GM21526 (cell line): Measurements from ENCODE around the gene TTC16.

Source experiments
- ATAC-seq: cut with Tn5 transposase; IDR thresholded peaks from one replicate; pipeline ENCODE4 v1.9.1; 2021; ENCODE audit warnings: moderate library complexity; ENCODE audit not compliant: unreplicated experiment, low FRiP score

Gene TTC16, protein sequence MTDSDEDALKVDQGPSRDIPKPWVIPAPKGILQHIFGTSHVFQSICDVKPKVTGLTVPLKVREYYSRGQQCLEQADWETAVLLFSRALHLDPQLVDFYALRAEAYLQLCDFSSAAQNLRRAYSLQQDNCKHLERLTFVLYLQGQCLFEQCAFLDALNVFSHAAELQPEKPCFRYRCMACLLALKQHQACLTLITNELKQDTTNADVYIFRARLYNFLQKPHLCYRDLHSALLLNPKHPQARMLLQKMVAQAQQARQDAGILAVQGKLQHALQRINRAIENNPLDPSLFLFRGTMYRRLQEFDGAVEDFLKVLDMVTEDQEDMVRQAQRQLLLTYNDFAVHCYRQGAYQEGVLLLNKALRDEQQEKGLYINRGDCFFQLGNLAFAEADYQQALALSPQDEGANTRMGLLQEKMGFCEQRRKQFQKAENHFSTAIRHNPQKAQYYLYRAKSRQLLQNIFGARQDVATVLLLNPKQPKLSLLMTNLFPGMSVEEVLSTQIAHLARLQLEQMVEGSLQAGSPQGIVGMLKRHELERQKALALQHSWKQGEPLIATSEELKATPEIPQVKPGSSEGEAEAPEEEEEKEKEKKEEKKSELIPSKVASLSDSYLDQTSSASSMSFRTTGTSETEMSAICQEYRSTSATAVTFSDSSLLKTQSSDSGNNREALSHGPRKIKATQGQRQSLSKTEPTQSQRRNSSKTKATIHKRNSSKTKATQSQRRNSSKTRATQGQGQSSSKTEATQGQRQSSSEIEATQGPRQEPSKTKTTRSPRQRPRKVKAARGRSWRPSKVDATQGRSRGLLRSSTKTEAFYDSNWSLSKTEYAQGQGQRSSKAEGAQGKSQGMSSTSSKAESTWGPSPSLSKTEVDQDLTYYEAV

DNA sequence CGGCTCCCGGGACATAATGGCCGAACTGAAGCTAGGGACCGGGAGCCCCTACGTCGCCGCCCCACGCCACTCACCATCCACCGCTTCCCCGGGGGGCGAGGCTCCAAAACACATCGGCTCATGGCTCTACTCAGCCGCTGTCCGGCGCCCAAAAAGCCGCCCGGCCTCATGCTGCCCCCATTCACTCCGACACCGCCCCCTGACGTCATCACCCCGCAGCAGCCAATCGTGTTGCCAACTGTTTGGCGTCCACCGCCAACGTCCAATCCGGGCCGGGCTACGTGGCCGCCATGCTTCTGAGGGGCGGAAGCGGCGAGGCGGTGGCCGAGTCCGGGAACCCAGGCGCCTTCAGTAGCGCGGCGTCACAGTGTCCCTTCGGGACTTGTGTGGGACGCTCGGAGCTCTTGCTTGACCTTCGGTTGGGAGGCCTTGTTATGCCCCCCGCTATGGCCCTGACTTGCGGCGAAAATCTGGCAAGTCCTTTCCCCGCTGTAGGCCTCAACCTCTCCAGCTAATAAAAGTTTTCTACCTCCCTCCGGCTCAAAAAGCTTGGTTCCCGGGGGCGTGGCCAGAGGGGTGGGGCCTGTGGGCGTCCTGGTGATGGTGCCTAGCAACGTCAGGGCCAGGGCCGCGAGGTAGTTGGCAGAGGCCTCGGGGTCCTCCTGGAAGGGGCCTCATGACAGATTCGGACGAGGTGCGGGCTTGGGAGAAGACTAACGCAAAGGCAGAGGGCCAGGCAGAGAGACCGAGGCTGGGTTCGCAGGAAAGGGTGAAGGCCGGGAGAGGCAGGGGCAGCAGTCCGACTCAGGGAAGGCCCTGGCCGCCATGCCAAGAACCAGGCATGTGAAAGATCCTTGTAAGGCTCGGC, at the start of gene TTC16, which contains the start of gene PTRH1:
Gene TTC16, plus strand, starts transcription at position 610 of the 868 bp plus-strand sequence. Its CDS starts 67 bp downstream, at position 677.
Gene PTRH1, minus strand, starts transcription at position 194 of the 868 bp plus-strand sequence. Its CDS starts 24 bp downstream, at position 170.
- ATAC-seq = peak; percentile 83

- no peak for ATAC-seq
These were observed 48.6 kb upstream of the TTC16 start for GRCh38 chr9:127667127-127667844.

GRCh38 chr9:127667906-127668305, 48.0 kb upstream of the TTC16 start:
- no peak for ATAC-seq

DNA sequence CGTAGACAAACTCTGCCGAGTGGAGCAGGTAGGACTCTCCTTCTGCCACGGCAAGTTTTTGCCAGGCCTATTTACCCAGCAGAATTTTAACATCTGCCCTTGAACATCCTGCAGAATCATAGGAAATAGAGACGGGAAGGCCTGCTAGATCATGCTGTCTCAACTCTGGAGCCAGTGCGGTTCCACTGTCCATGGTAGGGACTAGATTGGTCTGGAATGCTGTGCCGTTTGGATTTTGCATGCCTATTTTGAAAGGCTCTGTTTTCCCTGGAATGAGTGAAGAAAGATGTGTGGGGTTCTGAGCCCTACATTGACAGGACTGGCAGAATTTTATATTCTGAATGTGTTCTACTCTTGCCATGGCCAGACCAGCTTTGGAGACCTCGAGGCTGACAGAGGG, 42.6 kb upstream of the TTC16 start:
- ATAC-seq = no peak

GRCh38 chr9:127676638-127677037, 39.2 kb upstream of the TTC16 start:
- ATAC-seq = no peak

- no peak for ATAC-seq
These were observed 36.4 kb upstream of the TTC16 start for GRCh38 chr9:127679506-127679905.

- ATAC-seq = no peak
These were observed 35.7 kb upstream of the TTC16 start for GRCh38 chr9:127680226-127680625.

DNA sequence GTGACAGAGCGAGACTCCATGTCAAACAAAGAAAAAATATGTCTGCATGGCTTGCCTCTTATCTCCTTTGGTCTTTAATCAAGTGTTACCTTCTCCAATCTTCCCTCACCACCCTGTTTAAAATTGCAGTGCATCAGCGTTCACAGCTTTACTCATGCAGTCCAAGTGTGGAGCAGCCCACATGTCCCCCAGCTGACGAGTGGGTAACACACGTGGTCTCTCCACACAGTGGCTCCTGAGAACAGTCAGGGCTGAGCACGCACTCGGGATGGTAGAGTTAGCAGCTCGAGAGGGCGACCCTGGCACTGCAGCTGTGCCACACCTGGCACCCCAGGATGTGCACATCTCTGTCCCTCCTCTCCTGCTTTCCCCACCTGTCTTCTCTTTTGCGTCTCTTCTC, 35.0 kb upstream of the TTC16 start:
- ATAC-seq = no peak

DNA sequence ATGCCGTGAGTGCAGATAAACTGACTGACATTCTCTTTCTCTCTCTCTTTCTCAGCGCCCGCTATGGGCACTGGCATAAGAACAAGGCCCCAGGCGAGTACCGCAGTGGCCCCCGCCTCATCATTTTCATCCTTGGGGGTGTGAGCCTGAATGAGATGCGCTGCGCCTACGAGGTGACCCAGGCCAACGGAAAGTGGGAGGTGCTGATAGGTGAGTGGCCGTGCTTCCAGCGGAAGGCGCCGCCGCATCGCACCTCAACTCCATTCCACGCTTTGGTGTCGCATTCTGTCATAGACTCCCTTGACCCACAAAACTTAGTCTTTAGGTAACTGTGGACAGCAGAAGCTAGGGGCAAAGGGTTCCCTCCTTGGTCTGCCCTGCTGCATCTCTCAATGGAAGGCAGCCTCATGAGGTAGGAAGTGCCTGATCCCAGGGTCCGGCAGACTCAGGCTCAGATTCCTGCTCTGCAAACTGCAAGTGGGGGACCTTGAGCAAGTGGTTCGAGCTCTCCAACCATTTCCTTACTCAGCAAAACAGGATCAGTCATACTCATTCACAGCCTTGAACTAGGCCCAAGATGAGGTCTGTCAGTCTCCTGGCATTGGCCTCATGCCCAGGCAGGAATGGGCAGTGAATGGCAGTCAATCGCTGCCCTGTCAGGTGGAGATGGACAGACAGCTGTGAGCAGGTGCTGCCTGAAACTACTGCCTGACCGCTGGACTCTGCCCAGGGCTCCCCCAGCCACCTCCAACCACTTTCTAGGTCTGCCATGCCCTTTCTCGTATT, 33.3 kb upstream of the TTC16 start:
- no peak for ATAC-seq

GRCh38 chr9:127683723-127684122, 32.2 kb upstream of the TTC16 start:
- ATAC-seq = no peak

- no peak for ATAC-seq
These were observed 31.3 kb upstream of the TTC16 start for GRCh38 chr9:127684576-127684975.

- no peak for ATAC-seq
These were observed 29.2 kb upstream of the TTC16 start for GRCh38 chr9:127686461-127687393.

DNA sequence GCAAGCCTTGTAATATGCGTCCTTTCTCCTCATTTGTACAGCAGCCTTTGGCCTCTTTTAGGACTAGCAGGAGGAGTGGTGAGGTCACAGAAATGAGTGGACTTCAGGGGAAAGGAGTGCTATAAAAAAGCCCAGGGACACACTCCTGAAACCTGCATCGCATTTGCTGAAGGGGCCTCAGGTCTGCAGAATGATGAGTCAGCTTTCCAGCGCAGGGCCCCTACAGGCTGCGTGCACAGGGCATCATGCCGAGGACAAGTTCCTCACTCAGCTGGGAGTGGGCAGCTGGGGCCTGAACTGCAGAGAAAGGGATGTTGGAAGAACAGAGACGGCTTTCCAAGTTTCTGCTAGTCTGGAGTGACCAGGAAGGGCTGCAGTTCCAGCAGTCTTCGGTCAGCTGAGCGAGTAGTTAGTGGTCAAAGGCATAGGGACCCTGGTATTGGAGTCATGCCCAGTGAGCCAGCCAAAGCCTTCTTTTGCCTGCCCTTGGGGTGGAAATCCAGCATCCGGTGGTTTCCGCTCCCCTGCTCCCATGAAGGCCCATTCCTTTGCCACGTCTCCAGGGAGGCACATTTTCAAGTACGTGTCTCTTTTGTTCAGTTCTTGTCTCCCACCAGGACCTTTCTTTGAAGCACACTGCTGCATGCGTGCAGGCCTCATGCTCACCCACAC, 26.4 kb upstream of the TTC16 start:
- ATAC-seq = no peak

DNA sequence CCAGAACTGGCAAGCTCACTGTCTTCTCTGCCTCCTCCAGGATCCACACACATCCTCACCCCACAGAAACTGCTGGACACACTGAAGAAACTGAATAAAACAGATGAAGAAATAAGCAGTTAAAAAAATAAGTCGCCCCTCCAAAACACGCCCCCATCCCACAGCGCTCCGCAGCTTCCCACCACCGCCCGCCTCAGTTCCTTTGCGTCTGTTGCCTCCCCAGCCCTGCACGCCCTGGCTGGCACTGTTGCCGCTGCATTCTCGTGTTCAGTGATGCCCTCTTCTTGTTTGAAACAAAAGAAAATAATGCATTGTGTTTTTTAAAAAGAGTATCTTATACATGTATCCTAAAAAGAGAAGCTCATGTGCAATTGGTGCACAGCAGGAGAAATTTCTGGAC, 25.1 kb upstream of the TTC16 start:
- ATAC-seq = no peak

GRCh38 chr9:127692071-127692470, 23.8 kb upstream of the TTC16 start:
- no peak for ATAC-seq

DNA sequence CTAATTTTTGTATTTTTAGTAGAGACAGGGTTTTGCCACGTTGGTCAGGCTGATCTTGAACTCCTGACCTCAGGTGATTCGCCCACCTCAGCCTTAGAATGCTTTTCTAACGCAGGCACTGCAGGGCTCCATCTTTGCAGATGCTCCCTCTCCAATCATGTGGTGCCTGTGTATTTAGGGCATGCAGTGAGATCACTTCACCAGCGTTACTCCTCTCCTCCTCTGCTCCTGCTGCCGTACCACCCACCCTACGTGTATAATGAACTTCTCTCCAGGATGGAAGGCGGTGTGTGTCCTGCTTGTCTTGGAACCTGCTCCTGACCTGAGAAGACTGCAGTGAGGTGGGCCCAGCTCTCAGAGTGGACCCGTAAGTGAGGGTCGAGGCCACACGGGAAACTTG, 22.7 kb upstream of the TTC16 start:
- ATAC-seq = no peak

GRCh38 chr9:127693697-127694096, 22.2 kb upstream of the TTC16 start:
- ATAC-seq = no peak
